HepG2 (cell line): Measurements from ENCODE around the gene PLOD3. TPM values are rescaled to one million over a fixed set of nuclear protein-coding genes. Genes with fewer than 3 reads are reported as not detected.

ENCODE experiments used
- CHCHD3 ChIP-seq: sonication (generic); formaldehyde crosslinking; IDR thresholded peaks from 2 replicates; pipeline ENCODE4 v1.8.0; 2022; ENCODE audit warnings: mild to moderate bottlenecking, missing genetic modification reagents, moderate library complexity
- ETV6 ChIP-seq: sonication (generic); formaldehyde crosslinking; conservative IDR thresholded peaks from 2 replicates; pipeline ENCODE4 v1.4.0; 2020; ENCODE audit warnings: missing genetic modification reagents
- GABPA ChIP-seq, 2 experiments: IDR thresholded peaks; 2 replicates each; pipeline ENCODE4 v1.6.1; 2011 to 2016; ENCODE audit warnings: low read depth in 2 of 2, low read length in 1 of 2, missing biosample characterization in 1 of 2, missing genetic modification characterization in 1 of 2
- GABPB1 ChIP-seq: IDR thresholded peaks from 2 replicates; pipeline ENCODE4 v1.6.1; 2016; ENCODE audit warnings: mild to moderate bottlenecking, missing genetic modification reagents, moderate library complexity, missing compliant biosample characterization
- HNF1B ChIP-seq: sonication (generic); formaldehyde crosslinking; IDR thresholded peaks from 2 replicates; pipeline ENCODE4 v1.5.1; 2020; ENCODE audit warnings: mild to moderate bottlenecking, moderate library complexity, missing genetic modification reagents
- KAT7 ChIP-seq: IDR thresholded peaks from 2 replicates; pipeline ENCODE4 v1.6.1; 2018; ENCODE audit warnings: borderline replicate concordance, missing compliant biosample characterization
- MNT ChIP-seq: fragments of 450-650 bp; IDR thresholded peaks from 2 replicates; pipeline ENCODE4 v1.6.1; 2016
- POLR2A ChIP-seq, 2 experiments: IDR thresholded peaks; 2 replicates each; pipeline ENCODE4 v1.6.1; 2011; ENCODE audit warnings: low read depth in 2 of 2, low read length in 2 of 2, mild to moderate bottlenecking in 1 of 2, moderate library complexity in 1 of 2; ENCODE audit not compliant: insufficient read depth in 1 of 2
- RBM39 ChIP-seq: fragments of 200-400 bp; formaldehyde crosslinking; IDR thresholded peaks from one replicate; pipeline ENCODE4 v1.6.1; 2018; ENCODE audit warnings: antibody characterized with exemption, mild to moderate bottlenecking, low read depth, low read length; ENCODE audit not compliant: poor library complexity, severe bottlenecking
- RFX5 ChIP-seq: IDR thresholded peaks from 2 replicates; pipeline ENCODE4 v1.6.1; 2011; ENCODE audit warnings: low read depth, low read length, improper control_type of control experiment
- SKIL ChIP-seq: sonication (generic); formaldehyde crosslinking; IDR thresholded peaks from 2 replicates; pipeline ENCODE4 v1.8.0; 2022; ENCODE audit warnings: missing genetic modification reagents, mild to moderate bottlenecking, moderate library complexity, borderline replicate concordance
- ZBTB8A ChIP-seq: sonication (generic); formaldehyde crosslinking; IDR thresholded peaks from 2 replicates; pipeline ENCODE4 v1.4.0; 2020; ENCODE audit warnings: mild to moderate bottlenecking, low read depth, missing genetic modification reagents, borderline replicate concordance
- ZNF12 ChIP-seq: sonication (generic); formaldehyde crosslinking; IDR thresholded peaks from 2 replicates; pipeline ENCODE4 v1.5.0; 2020; ENCODE audit warnings: missing genetic modification reagents
- ZNF20 ChIP-seq: sonication (generic); formaldehyde crosslinking; IDR thresholded peaks from 2 replicates; pipeline ENCODE4 v1.4.0; 2020; ENCODE audit warnings: mild to moderate bottlenecking, moderate library complexity, missing genetic modification reagents
- ZNF331 ChIP-seq: sonication (generic); formaldehyde crosslinking; IDR thresholded peaks from 2 replicates; pipeline ENCODE4 v1.4.0; 2020; ENCODE audit warnings: missing genetic modification reagents
- ZNF446 ChIP-seq: sonication (generic); formaldehyde crosslinking; IDR thresholded peaks from 2 replicates; pipeline ENCODE4 v1.5.0; 2020; ENCODE audit warnings: mild to moderate bottlenecking, missing genetic modification reagents
- ZNF639 ChIP-seq: conservative IDR thresholded peaks from 2 replicates; pipeline ENCODE4 v1.6.1; 2018; ENCODE audit warnings: missing genetic modification reagents
- ZNF768 ChIP-seq: sonication (generic); formaldehyde crosslinking; IDR thresholded peaks from 2 replicates; pipeline ENCODE4 v1.4.0; 2020; ENCODE audit warnings: missing genetic modification reagents
- ZNF891 ChIP-seq: sonication (generic); formaldehyde crosslinking; IDR thresholded peaks from 2 replicates; pipeline ENCODE4 v1.5.0; 2020; ENCODE audit warnings: mild to moderate bottlenecking, missing genetic modification reagents
- polyA plus RNA-seq, 8 experiments: library from polyadenylated mRNA; depleted of rRNA in 3 of 8; stranded (reverse) in 7 of 8; unstranded in 1 of 8; fragments of >200 nt; fragmentation: Illumina TruSeq in 4 of 8; extraction: Trizol in 4 of 8; gene quantifications; 2 replicates each; pipeline versions ENCODE4 v1.2.1 to v1.2.3, GENCODE V29; 2011 to 2016; ENCODE audit warnings: low read depth in 4 of 8, missing spikeins in 1 of 8, mixed read lengths in 1 of 8; ENCODE audit not compliant: insufficient read depth in 1 of 8
- total RNA-seq, 5 experiments: library from RNA; depleted of rRNA; stranded (reverse); fragments of >200 nt; fragmentation: Illumina TruSeq; extraction: Trizol; gene quantifications; 2 replicates each; pipeline ENCODE4 v1.2.3, GENCODE V29; 2016; ENCODE audit warnings: low read depth in 1 of 5
- TF ChIP-seq, protein P1 (sequence below): sonication (generic); formaldehyde crosslinking; conservative IDR thresholded peaks from 2 replicates; pipeline ENCODE4 v1.4.0; 2020; ENCODE audit warnings: missing genetic modification reagents
- TF ChIP-seq, protein P2 (sequence below): IDR thresholded peaks from 2 replicates; pipeline ENCODE4 v1.6.1; 2018; ENCODE audit warnings: missing genetic modification reagents, mild to moderate bottlenecking, missing compliant biosample characterization

The PLOD3 gene
- total and polyA plus RNA-seq, 2 of the 13 experiments (the other 11 are each of a cell fraction or from before 2014, with no cell fraction given) = 65.8 to 67.4 TPM

DNA sequence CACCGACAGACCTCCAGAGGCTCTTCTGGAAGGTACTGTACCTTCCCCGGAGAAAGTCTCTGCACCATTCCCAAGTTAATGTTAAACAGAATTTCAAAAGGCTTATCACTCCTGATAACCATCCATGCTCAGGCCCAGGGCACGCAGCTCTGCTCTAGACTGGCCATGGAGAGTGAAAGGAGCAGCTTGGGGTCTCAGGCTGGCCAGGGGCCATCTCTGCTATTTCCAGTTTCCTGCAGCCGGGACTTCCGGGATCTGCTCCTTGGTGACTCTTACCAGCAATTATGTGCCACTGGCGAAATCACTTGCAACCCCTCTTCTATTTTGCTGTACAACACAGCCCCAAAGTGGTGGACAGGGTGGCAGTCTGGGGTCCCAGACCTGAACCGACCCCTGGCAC, 14.3 kb upstream of the PLOD3 start (continued):
- TF ChIP-seq SKIL (CRISPR knock-in tag) = no peak
- TF ChIP-seq KAT7 (CRISPR knock-in tag) = no peak
- TF ChIP-seq GABPA (IDR thresholded peaks at IDR 0.05; ENCODE audit: low read depth, low read length) = no peak
- TF ChIP-seq GABPA (CRISPR knock-in tag; IDR thresholded peaks at IDR 0.05; ENCODE audit: low read depth) = no peak
- no peak for TF ChIP-seq ZNF639 (CRISPR knock-in tag)
- TF ChIP-seq ZNF20 = no peak
- TF ChIP-seq, protein P1, sequence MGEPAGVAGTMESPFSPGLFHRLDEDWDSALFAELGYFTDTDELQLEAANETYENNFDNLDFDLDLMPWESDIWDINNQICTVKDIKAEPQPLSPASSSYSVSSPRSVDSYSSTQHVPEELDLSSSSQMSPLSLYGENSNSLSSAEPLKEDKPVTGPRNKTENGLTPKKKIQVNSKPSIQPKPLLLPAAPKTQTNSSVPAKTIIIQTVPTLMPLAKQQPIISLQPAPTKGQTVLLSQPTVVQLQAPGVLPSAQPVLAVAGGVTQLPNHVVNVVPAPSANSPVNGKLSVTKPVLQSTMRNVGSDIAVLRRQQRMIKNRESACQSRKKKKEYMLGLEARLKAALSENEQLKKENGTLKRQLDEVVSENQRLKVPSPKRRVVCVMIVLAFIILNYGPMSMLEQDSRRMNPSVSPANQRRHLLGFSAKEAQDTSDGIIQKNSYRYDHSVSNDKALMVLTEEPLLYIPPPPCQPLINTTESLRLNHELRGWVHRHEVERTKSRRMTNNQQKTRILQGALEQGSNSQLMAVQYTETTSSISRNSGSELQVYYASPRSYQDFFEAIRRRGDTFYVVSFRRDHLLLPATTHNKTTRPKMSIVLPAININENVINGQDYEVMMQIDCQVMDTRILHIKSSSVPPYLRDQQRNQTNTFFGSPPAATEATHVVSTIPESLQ = no peak
- peak in 1 of 2 experiments; percentile 26; a peak in 1 of 4 replicates for TF ChIP-seq POLR2A (IDR thresholded peaks at IDR 0.05; ENCODE audit: insufficient read depth in 1 of 2, low read depth in 2 of 2, low read length in 2 of 2)
- no peak for TF ChIP-seq ZNF12
- TF ChIP-seq RBM39 = no peak
- 0 out of 2 replicates have a peak, but pooled peaks have one; percentile 14 for TF ChIP-seq GABPB1
- TF ChIP-seq, protein P2, sequence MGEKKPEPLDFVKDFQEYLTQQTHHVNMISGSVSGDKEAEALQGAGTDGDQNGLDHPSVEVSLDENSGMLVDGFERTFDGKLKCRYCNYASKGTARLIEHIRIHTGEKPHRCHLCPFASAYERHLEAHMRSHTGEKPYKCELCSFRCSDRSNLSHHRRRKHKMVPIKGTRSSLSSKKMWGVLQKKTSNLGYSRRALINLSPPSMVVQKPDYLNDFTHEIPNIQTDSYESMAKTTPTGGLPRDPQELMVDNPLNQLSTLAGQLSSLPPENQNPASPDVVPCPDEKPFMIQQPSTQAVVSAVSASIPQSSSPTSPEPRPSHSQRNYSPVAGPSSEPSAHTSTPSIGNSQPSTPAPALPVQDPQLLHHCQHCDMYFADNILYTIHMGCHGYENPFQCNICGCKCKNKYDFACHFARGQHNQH (CRISPR knock-in tag) = no peak
- TF ChIP-seq ZBTB8A (CRISPR knock-in tag) = no peak
- TF ChIP-seq HNF1B (CRISPR knock-in tag) = peak; percentile 63
- no peak for TF ChIP-seq ZNF891
- TF ChIP-seq RFX5 = no peak
- no peak for TF ChIP-seq ETV6 (CRISPR knock-in tag)
- no peak for TF ChIP-seq CHCHD3 (CRISPR knock-in tag)
- TF ChIP-seq ZNF768 = no peak
- TF ChIP-seq ZNF446 (CRISPR knock-in tag) = no peak
- TF ChIP-seq MNT = no peak
- no peak for TF ChIP-seq ZNF331 (CRISPR knock-in tag)
